HCT116 (cell line): ENCODE measurements around the gene VASH1. TPM values are rescaled to one million over a fixed set of nuclear protein-coding genes. Genes with fewer than 3 reads are reported as not detected.

Source experiments
- ATAC-seq: fragments of 200-7000 bp; cut with Tn5 transposase; 2 replicates; pipeline ENCODE4 v1.9.1; 2020; ENCODE audit warnings: mild to moderate bottlenecking, moderate library complexity
- BruUV-seq: library from RNA; stranded (reverse); fragments of 400-500 nt; replicated peaks from 2 replicates; lab custom pipeline; 2021; lab: Mats Ljungman, UMichigan
- CTCF ChIA-PET: fragments of 300-600 bp; sonication (Branson Sonifier 250); formaldehyde crosslinking; loops from one replicate; lab custom pipeline; 2021; ENCODE audit warnings: antibody characterized with exemption; lab: Charles Lee
- POLR2A ChIA-PET: fragments of 300-600, 350-600 bp; sonication (Branson Sonifier 250); formaldehyde crosslinking; loops from one replicate; lab custom pipeline; 2021; ENCODE audit warnings: antibody characterized with exemption; lab: Charles Lee
- RAD21 ChIA-PET, 2 experiments: fragments of 300-600 bp; sonication (Branson Sonifier 250); formaldehyde crosslinking; loops; one replicate each; lab custom pipeline; 2023; ENCODE audit warnings: low total read pairs in 2 of 2; ENCODE audit not compliant: uncharacterized antibody in 2 of 2, unreplicated experiment in 2 of 2, low non-redundant PET in 1 of 2; lab: Charles Lee
- DNase-seq: peaks from one replicate; pipeline ENCODE4 v3.0.0-alpha.2; 2010; ENCODE audit warnings: low read depth, low spot score
- H2AFZ ChIP-seq: fragments of 200-600 bp; shearing (Covaris generic), sonication (generic); 2 replicates; pipeline ENCODE4 v1.6.1; 2017; ENCODE audit warnings: low read depth, mixed run types, mixed read lengths, antibody characterized with exemption, low read length; ENCODE audit not compliant: poor library complexity, severe bottlenecking
- H3K27ac ChIP-seq: 2 replicates; pipeline ENCODE4 v1.5.1; 2012; ENCODE audit warnings: low read depth, low read length
- H3K27me3 ChIP-seq: fragments of 200-600 bp; sonication (generic); 2 replicates; pipeline ENCODE4 v1.6.1; 2016; ENCODE audit warnings: mixed run types, low read length, mixed read lengths; ENCODE audit not compliant: insufficient read depth
- H3K36me3 ChIP-seq, 2 experiments: fragments of 200-500 bp in 1 of 2; fragments of 200-600 bp in 1 of 2; sonication (Bioruptor generic) in 1 of 2; sonication (generic) in 1 of 2; 2 replicates each; pipeline versions ENCODE4 v1.5.1 to v1.6.1; 2014 to 2016; ENCODE audit warnings: low read length in 2 of 2, inconsistent platforms in 1 of 2, mixed read lengths in 1 of 2, mixed run types in 1 of 2; ENCODE audit not compliant: insufficient read depth in 2 of 2, control insufficient read depth in 1 of 2
- H3K4me1 ChIP-seq, 2 experiments: fragments of 200-600 bp in 1 of 2; sonication (generic) in 1 of 2; 2 replicates each; pipeline versions ENCODE4 v1.5.1 to v1.6.1; 2012 to 2017; ENCODE audit warnings: low read length in 2 of 2, inconsistent platforms in 1 of 2, mild to moderate bottlenecking in 1 of 2, mixed read lengths in 1 of 2, mixed run types in 1 of 2, moderate library complexity in 1 of 2; ENCODE audit not compliant: insufficient read depth in 2 of 2, control insufficient read depth in 1 of 2
- H3K4me2 ChIP-seq: fragments of 200-600 bp; sonication (generic); 2 replicates; pipeline ENCODE4 v1.6.1; 2017; ENCODE audit warnings: mixed run types, low read length, mixed read lengths
- H3K4me3 ChIP-seq, 2 experiments: fragments of 200-600 bp in 1 of 2; sonication (generic) in 1 of 2; replicated peaks in 1 of 2; 2 replicates each; pipeline ENCODE4 v1.5.1; 2011 to 2016; ENCODE audit warnings: low read length in 2 of 2, control low read depth in 1 of 2, low read depth in 1 of 2, mild to moderate bottlenecking in 1 of 2, mixed read lengths in 1 of 2, mixed run types in 1 of 2
- H3K79me2 ChIP-seq: fragments of 200-600 bp; sonication (generic); 2 replicates; pipeline ENCODE4 v1.6.1; 2017; ENCODE audit warnings: mild to moderate bottlenecking, mixed run types, low read length, moderate library complexity, mixed read lengths; ENCODE audit not compliant: insufficient read depth
- H3K9ac ChIP-seq: fragments of 200-600 bp; sonication (generic); 2 replicates; pipeline ENCODE4 v1.6.1; 2016; ENCODE audit warnings: low read length, mixed read lengths
- H3K9me2 ChIP-seq: fragments of 200-600 bp; sonication (generic), shearing (Covaris generic); 2 replicates; pipeline ENCODE4 v1.6.1; 2017; ENCODE audit warnings: mixed run types, mild to moderate bottlenecking, moderate library complexity; ENCODE audit not compliant: insufficient read depth
- H3K9me3 ChIP-seq, 2 experiments: fragments of 200-500 bp in 1 of 2; fragments of 200-600 bp in 1 of 2; sonication (Bioruptor generic) in 1 of 2; sonication (generic) in 1 of 2; 2 replicates each; pipeline ENCODE4 v1.6.1; 2014 to 2017; ENCODE audit warnings: low read length in 2 of 2, mixed read lengths in 2 of 2, inconsistent platforms in 1 of 2, low read depth in 1 of 2, mild to moderate bottlenecking in 1 of 2, mixed run types in 1 of 2, moderate library complexity in 1 of 2; ENCODE audit not compliant: control insufficient read depth in 1 of 2, insufficient read depth in 1 of 2
- H4K20me1 ChIP-seq: fragments of 200-600 bp; sonication (generic), shearing (Covaris generic); 2 replicates; pipeline ENCODE4 v1.6.1; 2017; ENCODE audit warnings: mixed run types, mild to moderate bottlenecking, moderate library complexity; ENCODE audit not compliant: insufficient read depth
- CBX3 ChIP-seq: IDR thresholded peaks from 2 replicates; pipeline ENCODE4 v1.6.1; 2012; ENCODE audit warnings: low read depth
- CTCF ChIP-seq, 3 experiments: fragments of 200-600 bp in 1 of 3; sonication (generic) in 1 of 3; IDR thresholded peaks in 2 of 3; conservative IDR thresholded peaks in 1 of 3; 2 replicates each; pipeline ENCODE4 v1.5.1; 2012 to 2017; ENCODE audit warnings: low read depth in 2 of 3, low read length in 2 of 3, antibody characterized with exemption in 1 of 3, borderline replicate concordance in 1 of 3, control low read depth in 1 of 3, mild to moderate bottlenecking in 1 of 3, mixed read lengths in 1 of 3, mixed run types in 1 of 3, moderate library complexity in 1 of 3; ENCODE audit not compliant: insufficient read depth in 1 of 3
- EGR1 ChIP-seq: IDR thresholded peaks from 2 replicates; pipeline ENCODE4 v1.6.1; 2012; ENCODE audit warnings: low read depth
- ELF1 ChIP-seq: IDR thresholded peaks from 2 replicates; pipeline ENCODE4 v1.6.1; 2012; ENCODE audit warnings: low read depth, borderline replicate concordance
- EZH2phosphoT487 ChIP-seq: fragments of 200-600 bp; IDR thresholded peaks from 2 replicates; pipeline ENCODE4 v1.6.1; 2018; ENCODE audit warnings: antibody characterized with exemption, borderline replicate concordance
- POLR2AphosphoS5 ChIP-seq: IDR thresholded peaks from 2 replicates; pipeline ENCODE4 v1.6.1; 2011; ENCODE audit warnings: mild to moderate bottlenecking, low read depth, low read length, moderate library complexity
- SRF ChIP-seq: IDR thresholded peaks from 2 replicates; pipeline ENCODE4 v1.6.1; 2012; ENCODE audit warnings: low read depth
- TCF7L2 ChIP-seq: IDR thresholded peaks from 2 replicates; pipeline ENCODE4 v1.7.0; 2011; ENCODE audit warnings: borderline replicate concordance, inconsistent platforms; ENCODE audit not compliant: insufficient read depth, insufficient read length; ENCODE audit errors: extremely low read depth
- intact Hi-C: fragments of 100-400 bp; cut with micrococcal nuclease; formaldehyde crosslinking; loops from 2 replicates; pipeline ENCODE4 v1.10.0; 2022
- total RNA-seq: library from RNA; stranded (reverse); gene quantifications from one replicate; pipeline ENCODE4 v1.2.1, GENCODE V29; 2021; ENCODE audit not compliant: unreplicated experiment

Gene VASH1
- total RNA-seq, 1 experiment from 2014 or later = 13.3 TPM

DNA sequence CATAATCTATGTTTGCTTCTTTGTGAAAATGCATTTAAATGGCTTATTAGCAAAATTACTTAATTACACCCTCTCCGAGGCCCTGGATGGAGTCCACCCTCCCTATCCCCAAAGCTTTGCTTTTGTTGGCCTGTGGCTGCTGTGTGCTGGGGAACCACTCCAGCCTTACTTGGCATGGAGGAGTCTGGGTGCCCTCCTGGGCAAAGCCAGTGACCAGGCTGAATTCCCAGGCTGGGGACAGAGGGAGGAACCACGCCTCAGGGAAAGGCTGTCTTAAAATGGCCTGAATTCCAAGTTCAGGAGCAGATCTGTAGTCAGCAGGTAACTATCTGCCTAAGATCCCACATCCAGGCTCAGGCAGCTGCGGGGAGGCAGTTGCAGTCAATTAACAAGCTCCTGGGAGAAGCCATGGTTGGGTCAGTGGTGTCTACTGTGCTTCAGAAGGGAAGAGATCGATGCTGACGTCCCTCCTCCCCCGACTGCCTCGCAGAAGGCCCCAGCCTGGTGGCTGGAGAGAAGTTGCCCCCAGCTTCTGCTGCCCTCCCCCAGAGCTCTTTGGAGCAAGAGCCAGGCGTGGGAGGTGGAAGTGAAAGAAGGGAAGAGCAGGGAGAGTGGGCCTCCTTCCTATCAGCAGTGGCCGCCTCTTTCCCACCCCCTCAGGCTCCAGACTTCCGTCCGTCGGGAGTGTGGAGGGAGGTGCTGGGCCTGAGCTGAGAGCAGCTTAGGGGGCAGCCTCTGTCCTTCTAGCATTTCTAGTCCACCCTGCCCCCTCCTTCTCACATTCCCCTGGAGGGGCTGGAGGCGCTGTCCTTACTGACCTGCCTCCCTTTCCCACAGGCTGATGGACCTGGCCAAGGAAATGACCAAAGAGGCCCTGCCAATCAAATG lies 11.3 kb downstream of the VASH1 start (continued):
- TF ChIP-seq CBX3 = no peak

GRCh38 chr14:76773188-76773885 lies 12.1 kb downstream of the VASH1 start:
- Histone ChIP-seq H3K9ac (no peak overlapping the region), H3K4me3 (no peak overlapping the region), H2AFZ (no peak overlapping the region), H4K20me1 (no peaks in the 10 kb centered on the region), H3K79me2 (no peaks in the 10 kb centered on the region), H3K36me3 (no peaks in the 10 kb centered on the region), H3K27me3 (no peaks in the 10 kb centered on the region), H3K4me2 (peak overlapping the region; percentile 54), H3K9me2 (no peaks in the 10 kb centered on the region), H3K9me3 (no peaks in the 10 kb centered on the region), H3K27ac (peak overlapping the region; percentile 4; the same call in 1 of the 2 replicates), H3K4me1 (peaks cover 15 to 24% of the 10 kb centered on the region in 2 experiments)
- no TSS peak for BruUV-seq
- CTCF ChIA-PET = interaction anchor here (1.7 kb wide), 1 partner anchor 11 kb away, joined by 7 read pairs; no protein-coding TSS in a partner anchor
- no peak for TF ChIP-seq CTCF (IDR thresholded peaks at IDR 0.05 in 2 of 3, conservative IDR thresholded peaks at IDR 0.05 in 1 of 3; ENCODE audit: borderline replicate concordance in 1 of 3, insufficient read depth in 1 of 3, low read depth in 2 of 3, low read length in 2 of 3)
- no peak for TF ChIP-seq ELF1
- TF ChIP-seq SRF = no peak
- no peak for TF ChIP-seq TCF7L2
- peak; percentile 18; the same call in 1 of the 2 replicates for TF ChIP-seq POLR2AphosphoS5
- no peak for TF ChIP-seq EZH2phosphoT487
- TF ChIP-seq EGR1 = peak; percentile 55
- no peak for TF ChIP-seq CBX3
- intact Hi-C loops = no loop called here
- ATAC-seq (peak; percentile 75), DNase-seq (no peak)
- POLR2A ChIA-PET = no interaction called here
- RAD21 ChIA-PET = no interaction called here
